Measurements from ENCODE around the gene CD36. TPM values are rescaled to one million over a fixed set of nuclear protein-coding genes. Genes with fewer than 3 reads are reported as not detected.

The CD36 gene
- total and polyA plus RNA-seq, 2 experiments from 2014 or later = 0.40 to 1.8 TPM

DNA sequence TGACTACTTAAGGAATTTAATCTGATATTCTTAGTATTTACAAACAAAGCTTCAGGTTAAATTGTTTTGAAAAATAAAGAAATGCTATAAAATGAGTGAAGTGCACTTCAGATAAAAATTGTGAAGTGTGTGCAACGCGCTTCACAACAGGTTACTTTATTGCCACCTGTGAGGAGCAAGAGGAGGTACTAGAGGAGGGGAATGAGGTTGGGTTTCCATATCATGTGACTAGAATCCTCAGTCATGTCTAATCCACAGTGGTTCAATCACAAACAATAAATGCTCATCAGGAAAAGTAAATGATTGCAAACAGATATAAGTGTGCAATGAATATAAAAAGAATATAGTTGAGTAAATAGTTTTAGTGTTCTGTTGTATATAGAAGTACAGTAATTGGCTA, 34.5 kb upstream of the CD36 start:
- ATAC-seq = no peak

More for the DNA sequence above, 34.5 kb upstream of the CD36 start:
- no peaks in the 10 kb centered on the region for H3K79me2 ChIP-seq (replicated peaks; ENCODE audit: insufficient read depth)
- no peaks in the 10 kb centered on the region for H4K20me1 ChIP-seq (replicated peaks; ENCODE audit: insufficient read depth)
- H3K4me1 Mint-ChIP-seq = no peaks in the 10 kb centered on the region
- H3K9me3 Mint-ChIP-seq = no peaks in the 10 kb centered on the region
- no peaks in the 10 kb centered on the region for H3K9me2 ChIP-seq (ENCODE audit: insufficient read depth)
- H3K27ac ChIP-seq (ENCODE audit: low read depth) = no peak overlapping the region
- no peaks in the 10 kb centered on the region for H3K4me1 ChIP-seq (ENCODE audit: insufficient read depth)
- no peaks in the 10 kb centered on the region for H3K36me3 Mint-ChIP-seq (ENCODE audit: low read depth)
- H2AFZ ChIP-seq = no peak overlapping the region; the same call in 1 of the 2 replicates
- H3K36me3 ChIP-seq (ENCODE audit: insufficient read depth) = no peaks in the 10 kb centered on the region
- TF ChIP-seq, protein P1, sequence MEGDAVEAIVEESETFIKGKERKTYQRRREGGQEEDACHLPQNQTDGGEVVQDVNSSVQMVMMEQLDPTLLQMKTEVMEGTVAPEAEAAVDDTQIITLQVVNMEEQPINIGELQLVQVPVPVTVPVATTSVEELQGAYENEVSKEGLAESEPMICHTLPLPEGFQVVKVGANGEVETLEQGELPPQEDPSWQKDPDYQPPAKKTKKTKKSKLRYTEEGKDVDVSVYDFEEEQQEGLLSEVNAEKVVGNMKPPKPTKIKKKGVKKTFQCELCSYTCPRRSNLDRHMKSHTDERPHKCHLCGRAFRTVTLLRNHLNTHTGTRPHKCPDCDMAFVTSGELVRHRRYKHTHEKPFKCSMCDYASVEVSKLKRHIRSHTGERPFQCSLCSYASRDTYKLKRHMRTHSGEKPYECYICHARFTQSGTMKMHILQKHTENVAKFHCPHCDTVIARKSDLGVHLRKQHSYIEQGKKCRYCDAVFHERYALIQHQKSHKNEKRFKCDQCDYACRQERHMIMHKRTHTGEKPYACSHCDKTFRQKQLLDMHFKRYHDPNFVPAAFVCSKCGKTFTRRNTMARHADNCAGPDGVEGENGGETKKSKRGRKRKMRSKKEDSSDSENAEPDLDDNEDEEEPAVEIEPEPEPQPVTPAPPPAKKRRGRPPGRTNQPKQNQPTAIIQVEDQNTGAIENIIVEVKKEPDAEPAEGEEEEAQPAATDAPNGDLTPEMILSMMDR (conservative IDR thresholded peaks at IDR 0.05; ENCODE audit: low read depth in 2 of 2) = no peak
- TF ChIP-seq ETS1 (IDR thresholded peaks at IDR 0.05) (no peak), ZNF114 (CRISPR knock-in tag; IDR thresholded peaks at IDR 0.05) (no peak), JUNB (IDR thresholded peaks at IDR 0.05; ENCODE audit: unreplicated experiment) (no peak), STAT1 (IDR thresholded peaks at IDR 0.05; ENCODE audit: unreplicated experiment) (no peak), EZH2phosphoT487 (IDR thresholded peaks at IDR 0.05; ENCODE audit: unreplicated experiment) (no peak), CREB1 (CRISPR knock-in tag; IDR thresholded peaks at IDR 0.05; ENCODE audit: low read depth) (no peak), NANOG (IDR thresholded peaks at IDR 0.05; ENCODE audit: borderline replicate concordance) (no peak), REST (IDR thresholded peaks at IDR 0.05; ENCODE audit: unreplicated experiment) (no peak), POLR2AphosphoS5 (IDR thresholded peaks at IDR 0.05; ENCODE audit: low read depth) (no peak), EZH2 (IDR thresholded peaks at IDR 0.05; ENCODE audit: low read depth, unreplicated experiment) (no peak), ZNF331 (CRISPR knock-in tag; IDR thresholded peaks at IDR 0.05; ENCODE audit: low read depth) (no peak), ZNF462 (CRISPR knock-in tag; IDR thresholded peaks at IDR 0.05) (no peak)
- no peak overlapping the region for H3K4me2 ChIP-seq
- no peak for DNase-seq (ENCODE audit: low spot score)
- no peak overlapping the region for H3K27ac Mint-ChIP-seq
- H3K27me3 Mint-ChIP-seq (ENCODE audit: insufficient read depth, low read depth, poor library complexity) = no peaks in the 10 kb centered on the region
- H3K4me3 ChIP-seq = no peak overlapping the region
- H3F3A ChIP-seq (replicated peaks; ENCODE audit: low read depth) = no peaks in the 10 kb centered on the region
- no peak overlapping the region for H3K4me3 Mint-ChIP-seq
- H3K27me3 ChIP-seq (ENCODE audit: insufficient read depth) = no peaks in the 10 kb centered on the region
